NCI-H2227 treated with DMSO at 0.1 percent for 48 hours (cell line): ENCODE measurements around the gene PDZK1IP1.

Source experiments
- DNase-seq: peaks from one replicate; lab custom pipeline; 2025; lab: John Stamatoyannopoulos, UW

Gene PDZK1IP1

GRCh38 chr1:47137925-47138615 is 51.8 kb downstream of the PDZK1IP1 start:
- no peak for DNase-seq

GRCh38 chr1:47137198-47137597 is 52.6 kb downstream of the PDZK1IP1 start, which contains the start of gene CYP4A22:
Gene CYP4A22 (plus strand): TSS chr1:47137441. CDS start chr1:47137486, 45 bp downstream.
- DNase-seq, result no peak
